Measurements from ENCODE around the gene APOBEC3B.

APOBEC3B gene

DNA sequence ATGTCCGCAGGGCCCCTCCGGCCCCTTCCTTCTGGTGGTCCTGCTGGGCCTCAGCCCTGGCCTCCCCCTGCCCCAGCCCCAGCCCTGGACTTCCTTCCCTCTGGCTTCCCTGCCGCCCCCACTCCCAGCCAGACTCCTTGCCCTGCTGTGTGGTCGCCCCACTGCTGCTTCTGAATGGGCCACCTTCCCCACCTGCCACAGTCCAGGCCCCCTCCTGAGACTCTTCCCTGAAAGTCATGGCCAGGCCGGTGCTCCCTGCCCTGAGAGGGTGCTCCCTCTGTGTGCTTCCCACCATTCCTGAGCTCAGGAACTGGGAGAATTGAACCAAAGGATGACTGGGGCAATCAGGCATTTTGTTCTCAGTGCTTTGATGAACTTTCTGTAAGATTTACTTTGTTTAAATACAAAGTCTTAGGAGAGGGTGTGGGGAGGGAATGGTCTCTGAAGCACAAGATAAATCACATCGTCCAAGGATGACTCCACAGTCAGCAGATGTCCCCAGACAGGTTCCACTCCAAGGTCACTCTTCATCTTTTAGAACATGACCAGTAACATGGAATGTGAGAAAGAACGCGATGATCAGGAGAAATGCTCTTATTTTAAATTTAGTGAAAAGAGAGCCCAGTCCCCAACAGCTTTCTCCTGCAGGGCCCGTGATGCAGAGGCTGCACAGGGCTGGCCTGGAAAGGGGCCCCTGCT lies 39.6 kb downstream of the APOBEC3B start:
- H3K27me3 ChIP-seq (ENCODE audit: insufficient read depth, low read length) = no peaks in the 10 kb centered on the region
- no peaks in the 10 kb centered on the region for H4K20me1 ChIP-seq (ENCODE audit: insufficient read depth, low read length)
- H3K9me3 ChIP-seq (ENCODE audit: low read length) = no peaks in the 10 kb centered on the region
- H3K36me3 ChIP-seq (ENCODE audit: insufficient read depth, low read length) = no peaks in the 10 kb centered on the region
- no peaks in the 10 kb centered on the region for H3K79me2 ChIP-seq (ENCODE audit: insufficient read depth, low read length)
- H3K4me2 ChIP-seq (ENCODE audit: low read length) = no peak overlapping the region
- H3K9me2 ChIP-seq (ENCODE audit: low read depth, low read length) = no peaks in the 10 kb centered on the region
- H3K9ac ChIP-seq (ENCODE audit: low read length) = no peak overlapping the region
- no peak overlapping the region for H3K4me3 ChIP-seq (ENCODE audit: low read depth, low read length, poor library complexity, severe bottlenecking)
- no peaks in the 10 kb centered on the region for H3K4me1 ChIP-seq (ENCODE audit: insufficient read depth, low read length, severe bottlenecking)
- no peak for TF ChIP-seq CTCF (IDR thresholded peaks at IDR 0.05; ENCODE audit: low read length)
- no peak for TF ChIP-seq EZH2 (IDR thresholded peaks at IDR 0.05; ENCODE audit: borderline replicate concordance, low read length)
- no peaks in the 10 kb centered on the region for H3F3A ChIP-seq (ENCODE audit: insufficient read depth, low read length)
- H3K27ac ChIP-seq (ENCODE audit: low read depth, low read length, poor library complexity, severe bottlenecking) = no peak overlapping the region
- H2AFZ ChIP-seq (ENCODE audit: low read length) = no peak overlapping the region

DNA sequence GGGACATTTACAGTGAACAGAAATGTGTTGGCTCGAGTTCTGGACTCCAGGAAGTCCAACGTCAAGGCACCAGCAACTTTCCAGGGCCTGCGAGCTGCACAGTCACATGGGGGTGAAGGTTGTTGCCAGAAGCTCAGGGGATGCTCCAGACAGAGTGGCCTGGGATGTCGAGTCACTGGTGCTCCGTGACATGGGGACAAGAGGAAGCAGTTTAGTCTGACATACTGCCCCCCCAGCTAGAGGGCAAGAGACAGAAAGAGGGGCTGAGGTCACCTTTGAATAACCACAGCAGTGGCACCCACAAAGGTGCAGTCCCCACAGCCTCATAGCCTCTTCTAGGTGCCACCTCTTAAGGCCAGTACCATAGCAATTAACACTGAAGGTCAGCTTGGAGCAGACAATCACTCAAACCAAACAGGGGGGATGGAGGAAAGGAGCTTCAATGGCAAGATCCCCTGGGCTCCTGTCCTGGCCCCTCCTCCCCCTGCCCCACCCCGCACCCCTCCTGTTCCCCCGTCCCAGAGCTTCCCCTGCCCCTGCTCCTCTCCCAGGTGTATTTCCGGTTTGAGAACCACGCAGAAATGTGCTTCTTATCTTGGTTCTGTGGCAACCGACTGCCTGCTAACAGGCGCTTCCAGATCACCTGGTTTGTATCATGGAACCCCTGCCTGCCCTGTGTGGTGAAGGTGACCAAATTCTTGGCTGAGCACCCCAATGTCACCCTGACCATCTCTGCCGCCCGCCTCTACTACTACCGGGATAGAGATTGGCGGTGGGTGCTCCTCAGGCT lies 42.6 kb downstream of the APOBEC3B start:
- no peak overlapping the region for H3K4me2 ChIP-seq (ENCODE audit: low read length)
- no peaks in the 10 kb centered on the region for H3K9me3 ChIP-seq (ENCODE audit: low read length)
- H3K27ac ChIP-seq (ENCODE audit: low read depth, low read length, poor library complexity, severe bottlenecking) = no peak overlapping the region
- TF ChIP-seq CTCF (IDR thresholded peaks at IDR 0.05; ENCODE audit: low read length) (no peak), EZH2 (IDR thresholded peaks at IDR 0.05; ENCODE audit: borderline replicate concordance, low read length) (no peak)
- H3K4me3 ChIP-seq (ENCODE audit: low read depth, low read length, poor library complexity, severe bottlenecking) = no peak overlapping the region
- H3K9ac ChIP-seq (ENCODE audit: low read length) = no peak overlapping the region
- H2AFZ ChIP-seq (ENCODE audit: low read length) = no peak overlapping the region
- no peaks in the 10 kb centered on the region for H3F3A ChIP-seq (ENCODE audit: insufficient read depth, low read length)
- no peaks in the 10 kb centered on the region for H4K20me1 ChIP-seq (ENCODE audit: insufficient read depth, low read length)
- no peaks in the 10 kb centered on the region for H3K9me2 ChIP-seq (ENCODE audit: low read depth, low read length)
- no peaks in the 10 kb centered on the region for H3K4me1 ChIP-seq (ENCODE audit: insufficient read depth, low read length, severe bottlenecking)
- no peaks in the 10 kb centered on the region for H3K27me3 ChIP-seq (ENCODE audit: insufficient read depth, low read length)
- no peaks in the 10 kb centered on the region for H3K79me2 ChIP-seq (ENCODE audit: insufficient read depth, low read length)
- no peaks in the 10 kb centered on the region for H3K36me3 ChIP-seq (ENCODE audit: insufficient read depth, low read length)

- Histone ChIP-seq H3K79me2 (ENCODE audit: insufficient read depth, low read length) (no peaks in the 10 kb centered on the region), H3K4me3 (ENCODE audit: low read depth, low read length, poor library complexity, severe bottlenecking) (no peak overlapping the region), H3K27me3 (ENCODE audit: insufficient read depth, low read length) (no peaks in the 10 kb centered on the region), H2AFZ (ENCODE audit: low read length) (no peak overlapping the region), H3K4me2 (ENCODE audit: low read length) (no peak overlapping the region), H3K27ac (ENCODE audit: low read depth, low read length, poor library complexity, severe bottlenecking) (no peak overlapping the region), H3K9ac (ENCODE audit: low read length) (no peak overlapping the region), H3K9me3 (ENCODE audit: low read length) (no peaks in the 10 kb centered on the region), H3K36me3 (ENCODE audit: insufficient read depth, low read length) (no peaks in the 10 kb centered on the region), H3K4me1 (ENCODE audit: insufficient read depth, low read length, severe bottlenecking) (no peaks in the 10 kb centered on the region), H3F3A (ENCODE audit: insufficient read depth, low read length) (no peaks in the 10 kb centered on the region), H3K9me2 (ENCODE audit: low read depth, low read length) (no peaks in the 10 kb centered on the region), H4K20me1 (ENCODE audit: insufficient read depth, low read length) (no peaks in the 10 kb centered on the region)
- TF ChIP-seq CTCF (IDR thresholded peaks at IDR 0.05; ENCODE audit: low read length) (no peak), EZH2 (IDR thresholded peaks at IDR 0.05; ENCODE audit: borderline replicate concordance, low read length) (no peak)
Measured at GRCh38 chr22:39026509-39027150, 44.5 kb downstream of the APOBEC3B start.

All from OCI-LY1 (cell line).